HG03139 (cell line): ENCODE data around the gene ZNF605.
"Not testable (repeated sequence)": the region's sequence is repeated elsewhere in the genome, so short reads cannot be mapped to it uniquely, and the experiment has no call there.

Source experiments
- ATAC-seq: cut with Tn5 transposase; IDR thresholded peaks from one replicate; pipeline ENCODE4 v1.9.1; 2021; ENCODE audit not compliant: unreplicated experiment

ZNF605 gene

DNA sequence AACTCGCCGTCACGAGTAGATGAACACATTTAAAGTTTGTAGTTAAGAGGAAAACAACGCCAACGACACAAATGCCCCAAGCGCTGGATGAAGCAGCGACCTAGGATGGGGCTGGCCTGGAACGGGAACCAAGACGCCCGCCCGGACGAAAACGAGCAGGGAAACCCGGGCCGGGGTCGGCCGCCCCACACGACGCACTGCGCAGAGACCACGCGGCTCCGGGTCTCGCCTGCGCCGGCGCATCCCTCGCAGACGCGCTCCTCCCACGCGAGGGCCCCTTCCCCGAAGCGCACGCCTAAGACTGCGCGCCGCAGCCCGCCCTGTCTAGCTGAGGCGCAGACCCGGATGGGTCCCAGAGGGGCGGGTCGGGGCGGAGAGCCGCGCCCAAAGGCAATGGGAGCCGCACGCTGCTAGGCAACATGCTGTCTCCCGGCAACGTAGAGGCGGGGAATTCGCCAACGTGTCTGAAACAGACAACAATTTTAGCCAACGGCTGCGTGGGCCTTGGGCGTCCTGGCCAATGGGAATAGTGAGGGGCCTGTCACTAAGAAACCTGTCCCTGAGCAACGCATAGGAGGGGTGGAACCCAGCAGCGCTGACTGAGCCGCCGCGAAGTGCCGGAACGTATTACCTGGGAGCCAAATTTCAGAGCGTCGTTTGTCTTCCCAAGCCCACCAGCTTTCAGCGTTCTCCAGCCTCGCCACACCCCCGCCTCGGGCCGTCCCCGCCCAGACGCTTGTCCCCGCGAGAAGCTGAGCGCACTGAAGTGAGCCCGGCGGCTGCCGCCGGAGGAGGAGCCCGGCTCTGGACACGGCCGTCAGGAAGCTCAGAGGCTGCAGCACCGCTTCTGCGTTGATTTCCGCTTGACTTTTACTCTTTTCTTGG is 47.7 kb downstream of the ZNF605 start:
- peak; percentile 87 for ATAC-seq

DNA sequence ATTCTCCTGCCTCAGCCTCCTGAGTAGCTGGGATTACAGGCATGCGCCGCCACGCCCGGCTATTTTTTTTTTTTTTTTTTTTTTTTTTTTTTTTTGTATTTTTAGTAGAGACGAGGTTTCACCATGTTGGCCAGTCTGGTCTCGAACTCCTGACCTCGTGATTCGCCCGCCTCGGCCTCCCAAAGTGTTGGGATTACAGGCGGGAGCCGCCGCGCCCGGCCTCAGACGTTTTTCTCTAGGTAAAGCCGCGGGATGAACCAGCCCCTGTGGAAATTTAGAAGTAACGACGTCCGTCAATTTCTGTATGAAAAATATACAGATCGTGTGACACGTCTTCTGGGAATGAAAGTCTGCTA is 48.3 kb downstream of the ZNF605 start:
- not testable (repeated sequence) for ATAC-seq

DNA sequence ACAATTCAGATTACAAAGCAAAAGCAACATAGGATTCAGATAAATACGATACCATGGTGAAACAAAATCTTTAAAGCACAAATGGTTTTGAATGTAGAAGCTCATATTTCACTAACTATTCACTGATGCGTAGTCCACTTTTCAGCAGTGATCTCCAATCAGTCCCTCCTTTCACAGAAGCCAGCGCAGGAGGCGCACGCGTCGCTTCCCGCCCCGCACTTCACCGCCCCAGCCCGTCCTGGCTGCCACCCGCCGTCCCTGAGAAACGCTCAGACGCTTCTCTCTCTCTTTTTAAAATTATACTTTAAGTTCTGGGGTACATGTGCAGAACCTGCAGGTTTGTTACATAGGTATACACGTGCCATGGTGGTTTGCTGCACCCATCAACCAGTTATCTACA is 48.9 kb downstream of the ZNF605 start:
- ATAC-seq, result no peak

DNA sequence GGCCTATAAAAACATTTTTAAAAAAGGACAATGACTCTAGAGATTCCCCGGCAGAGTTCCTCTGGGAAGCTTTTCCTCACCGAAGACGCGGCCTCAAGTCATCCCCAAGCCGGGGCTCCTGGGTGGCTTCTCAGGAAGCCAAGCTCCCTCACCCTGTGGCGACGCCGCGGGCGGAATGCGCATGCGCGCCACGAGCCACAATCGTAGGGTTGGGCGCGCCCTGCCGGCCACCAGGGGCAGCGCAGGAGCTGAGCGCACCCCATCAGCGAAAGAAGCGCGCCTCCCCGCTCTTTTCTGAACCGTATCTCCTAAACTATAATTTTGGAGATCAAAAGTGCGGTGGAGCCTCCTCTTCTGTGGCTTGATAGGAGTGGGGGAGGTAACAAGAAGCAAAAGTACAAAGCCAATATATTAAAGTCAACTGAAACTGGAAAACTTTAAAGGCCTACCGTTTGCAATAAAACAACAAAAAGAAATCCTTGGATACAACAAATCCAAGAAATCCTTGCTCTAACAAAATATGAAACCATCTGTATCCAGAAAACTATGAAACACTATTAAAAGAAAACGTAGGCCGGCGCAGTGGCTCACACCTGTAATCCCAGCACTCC is 51.3 kb downstream of the ZNF605 start:
- no peak for ATAC-seq

DNA sequence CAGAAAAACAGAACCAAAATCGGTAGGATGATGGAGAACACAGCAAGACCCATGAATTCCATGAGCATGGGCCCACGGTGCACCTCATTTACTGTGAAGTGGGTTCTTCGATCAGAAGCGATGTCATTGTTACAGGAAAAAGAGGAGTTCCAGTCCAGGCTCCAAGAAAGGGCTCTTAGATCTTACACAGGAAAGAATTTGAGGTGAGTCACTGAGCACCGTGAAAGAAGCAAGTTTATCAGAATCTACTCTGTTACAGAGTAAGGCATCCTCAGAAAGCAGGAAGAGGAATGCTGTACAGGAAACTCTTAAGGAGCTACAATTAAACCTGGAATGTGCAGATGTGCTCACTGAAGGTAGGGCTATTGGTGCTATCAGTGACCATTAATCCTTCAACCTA is 57.1 kb downstream of the ZNF605 start:
- ATAC-seq, result no peak

DNA sequence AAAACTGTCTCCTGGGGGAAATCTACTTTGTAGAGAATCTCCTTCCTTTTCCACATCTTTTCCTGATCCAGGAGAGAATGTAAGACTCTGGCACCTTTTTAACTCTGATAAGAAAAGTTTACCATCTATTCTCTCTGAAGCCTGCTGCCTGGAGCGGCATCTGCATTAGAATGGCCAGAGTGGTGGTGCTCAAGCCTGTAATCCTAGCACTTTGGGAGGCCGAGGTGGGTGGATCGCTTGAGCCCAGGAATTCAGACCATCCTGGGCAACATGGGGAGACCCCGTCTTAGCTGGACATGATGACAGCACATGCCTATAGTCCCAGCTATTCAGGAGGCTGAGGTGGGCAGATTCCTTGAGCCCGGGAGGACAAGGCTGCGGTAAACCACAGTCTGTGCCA is 67.3 kb downstream of the ZNF605 start:
- no peak for ATAC-seq

DNA sequence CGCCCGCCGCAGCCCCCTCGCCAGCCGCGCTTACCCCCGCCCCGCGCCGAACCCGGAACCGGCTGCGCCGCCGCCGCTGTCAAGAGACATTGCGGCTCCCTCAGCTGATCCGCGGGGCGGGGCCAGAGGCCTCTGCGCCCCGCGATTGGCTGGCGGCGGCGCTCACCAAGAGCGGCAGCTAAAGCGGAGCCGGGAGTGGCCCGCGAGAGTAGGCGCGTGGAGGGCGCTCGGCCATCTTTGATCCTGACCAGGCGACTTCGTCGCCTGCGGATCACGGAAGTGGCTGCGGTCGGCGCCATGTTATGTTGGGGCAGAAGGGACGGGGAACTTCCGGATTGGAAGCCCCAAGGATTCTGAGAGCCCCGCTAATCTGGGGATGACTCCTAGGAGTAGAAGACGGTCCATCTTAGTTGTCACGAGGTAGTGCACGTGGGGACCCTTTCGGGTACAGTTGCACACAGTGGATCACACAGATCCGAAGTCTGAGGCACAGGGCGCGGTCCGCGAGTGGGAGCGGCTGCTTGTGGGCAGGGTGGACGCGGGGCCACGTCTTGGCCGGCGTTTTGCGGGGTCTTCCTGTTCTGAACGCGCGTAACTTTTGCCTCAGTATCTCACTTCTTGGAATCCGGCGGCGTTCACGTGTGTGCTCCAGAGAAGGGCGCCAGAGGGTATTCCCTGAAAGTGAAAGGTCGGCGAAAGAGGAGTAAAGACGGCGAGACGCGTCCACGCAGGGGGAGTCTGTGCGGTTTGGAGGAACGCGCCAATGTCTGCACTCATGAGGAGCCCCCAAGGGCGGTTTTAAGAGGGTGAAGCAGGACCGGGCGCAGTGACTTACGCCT is 68.4 kb downstream of the ZNF605 start, which contains the start of gene CHFR:
Gene CHFR (minus strand): TSS at position 93 of the 839 bp plus-strand sequence. CDS start 277 bp downstream, outside the sequence.
- ATAC-seq, result peak; percentile 97

DNA sequence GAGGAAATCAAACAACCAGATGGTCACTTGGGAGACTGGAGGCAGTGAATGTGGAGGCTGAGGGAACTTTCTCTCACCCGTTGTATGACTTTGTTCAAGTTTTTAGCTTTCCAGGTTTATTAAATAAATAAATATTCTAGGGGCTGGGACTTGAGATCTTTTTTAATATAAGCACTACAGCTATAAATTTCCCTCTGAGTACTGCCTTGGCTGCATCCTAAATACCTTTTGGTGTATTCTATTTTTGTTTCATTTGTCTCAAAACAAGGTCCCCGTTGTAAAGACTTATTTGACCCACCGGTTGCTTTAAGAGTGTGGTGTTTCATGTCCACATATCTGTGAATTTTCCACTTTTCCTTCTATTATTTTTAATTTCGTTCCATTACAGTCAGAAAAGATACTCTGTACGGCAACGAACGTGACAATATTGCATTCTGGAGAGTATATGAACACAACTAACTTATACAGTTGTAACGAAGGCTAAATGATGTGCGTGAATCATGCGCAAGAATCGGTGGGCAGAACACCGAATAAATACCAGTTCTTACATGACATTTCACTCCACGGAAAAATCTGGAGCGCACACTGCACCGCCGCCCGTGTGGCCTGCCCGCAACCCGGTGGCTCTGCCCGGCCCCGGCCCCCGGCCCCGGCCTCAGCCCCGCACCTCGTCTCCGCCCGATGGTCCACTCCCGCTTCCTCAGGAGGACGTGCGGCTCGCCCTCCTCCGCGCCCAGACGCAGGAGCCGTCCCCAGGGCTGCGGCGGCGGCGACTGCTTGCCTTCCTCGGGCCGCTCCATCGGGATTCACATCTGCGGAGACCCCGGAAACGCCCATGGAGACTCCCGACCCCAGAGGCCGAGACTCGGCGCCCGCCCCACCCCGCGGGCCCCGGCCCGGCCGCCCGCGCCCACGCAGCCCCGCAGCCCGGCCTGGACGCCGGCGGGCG is 69.3 kb downstream of the ZNF605 start:
- ATAC-seq, result peak; percentile 17

DNA sequence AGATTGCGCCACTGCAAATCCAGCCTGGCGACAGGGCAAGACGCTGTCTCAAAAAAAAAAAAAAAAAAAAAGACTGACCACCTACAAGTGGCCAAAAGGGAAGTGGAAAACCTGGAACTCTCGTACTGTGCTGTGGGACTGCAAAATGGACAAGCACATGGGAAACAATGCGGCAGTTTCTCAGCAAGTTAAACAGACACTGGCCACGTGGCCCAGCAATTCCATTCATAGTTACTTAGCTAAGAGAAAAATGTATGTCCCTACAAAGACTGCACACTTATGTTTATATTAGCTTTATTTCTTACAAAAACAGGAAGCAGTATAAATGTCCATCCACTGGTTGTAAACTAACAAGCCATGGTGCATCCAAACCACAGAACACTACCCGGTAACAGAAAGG is 74.3 kb downstream of the ZNF605 start:
- no peak for ATAC-seq

DNA sequence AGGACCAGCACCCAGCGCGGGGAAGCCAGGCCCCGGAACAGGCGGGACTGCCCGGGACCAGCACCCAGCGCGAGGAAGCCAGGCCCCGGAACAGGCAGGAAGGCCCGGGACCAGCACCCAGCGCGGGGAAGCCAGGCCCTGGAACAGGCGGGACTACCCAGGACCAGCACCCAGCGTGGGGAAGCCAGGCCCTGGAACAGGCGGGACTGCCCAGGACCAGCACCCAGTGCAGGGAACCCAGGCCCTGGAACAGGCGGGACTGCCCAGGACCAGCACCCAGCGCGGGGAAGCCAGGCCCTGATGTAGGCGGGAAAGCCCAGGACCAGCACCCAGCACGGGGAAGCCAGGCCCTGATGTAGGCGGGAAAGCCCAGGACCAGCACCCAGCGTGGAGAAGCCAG is 81.5 kb downstream of the ZNF605 start:
- not testable (repeated sequence) for ATAC-seq

DNA sequence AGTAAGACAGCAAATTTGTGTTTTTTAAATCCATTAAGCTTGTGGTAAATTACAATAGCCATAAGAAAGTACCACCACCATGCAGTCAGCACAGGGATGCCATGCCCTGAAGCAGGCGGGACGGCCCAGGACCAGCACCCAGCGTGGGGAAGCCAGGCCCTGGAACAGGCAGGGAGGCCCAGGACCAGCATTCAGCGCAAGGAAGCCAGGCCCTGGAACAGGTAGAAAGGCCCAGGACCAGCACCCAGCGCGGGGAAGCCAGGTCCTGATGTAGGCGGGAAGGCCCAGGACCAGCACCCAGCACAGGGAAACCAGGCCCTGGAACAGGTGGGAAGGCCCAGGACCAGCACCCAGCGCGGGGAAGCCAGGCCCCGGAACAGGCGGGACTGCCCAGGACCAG is 81.9 kb downstream of the ZNF605 start:
- no peak for ATAC-seq

DNA sequence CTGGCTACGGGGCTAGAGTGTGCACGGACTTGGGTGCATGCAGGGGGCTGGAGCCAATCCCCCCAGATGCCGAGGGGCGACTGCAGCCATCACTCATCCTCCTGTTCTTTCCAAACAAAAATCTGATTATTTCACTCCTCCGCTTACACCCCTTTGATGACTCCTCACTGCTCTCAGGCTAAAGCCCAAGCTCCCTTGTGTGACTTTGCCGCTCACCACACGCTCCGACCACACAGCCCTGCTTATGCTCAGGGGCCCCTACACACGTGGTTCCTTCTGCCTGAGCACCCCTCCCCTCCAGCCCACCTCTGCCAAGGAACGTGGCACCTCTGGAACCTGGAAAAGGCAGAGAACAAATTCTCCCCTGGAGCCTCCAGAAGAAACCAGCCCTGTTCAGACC is 82.4 kb downstream of the ZNF605 start:
- no peak for ATAC-seq

DNA sequence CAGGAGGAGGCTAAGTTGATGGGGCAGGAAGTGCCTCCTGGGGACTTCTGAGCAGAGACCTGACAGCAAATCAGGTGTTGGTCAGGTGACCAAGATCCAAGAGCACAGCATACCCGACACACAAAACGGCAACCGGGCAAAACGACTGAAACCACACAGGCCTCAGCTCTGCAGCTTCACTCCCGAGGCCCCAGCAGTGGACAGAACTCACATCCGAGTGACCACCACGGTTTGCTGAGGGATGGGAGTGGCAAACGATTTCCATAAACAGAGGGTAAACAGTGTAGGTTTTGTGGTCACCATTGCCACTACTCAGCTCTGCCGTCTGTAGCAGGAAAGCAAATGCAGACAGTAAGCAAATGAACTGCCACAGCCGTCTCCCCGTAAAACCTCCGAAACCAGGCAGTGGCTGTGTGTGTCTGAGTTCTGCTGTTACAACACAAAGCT is 83.1 kb downstream of the ZNF605 start:
- ATAC-seq, result no peak

DNA sequence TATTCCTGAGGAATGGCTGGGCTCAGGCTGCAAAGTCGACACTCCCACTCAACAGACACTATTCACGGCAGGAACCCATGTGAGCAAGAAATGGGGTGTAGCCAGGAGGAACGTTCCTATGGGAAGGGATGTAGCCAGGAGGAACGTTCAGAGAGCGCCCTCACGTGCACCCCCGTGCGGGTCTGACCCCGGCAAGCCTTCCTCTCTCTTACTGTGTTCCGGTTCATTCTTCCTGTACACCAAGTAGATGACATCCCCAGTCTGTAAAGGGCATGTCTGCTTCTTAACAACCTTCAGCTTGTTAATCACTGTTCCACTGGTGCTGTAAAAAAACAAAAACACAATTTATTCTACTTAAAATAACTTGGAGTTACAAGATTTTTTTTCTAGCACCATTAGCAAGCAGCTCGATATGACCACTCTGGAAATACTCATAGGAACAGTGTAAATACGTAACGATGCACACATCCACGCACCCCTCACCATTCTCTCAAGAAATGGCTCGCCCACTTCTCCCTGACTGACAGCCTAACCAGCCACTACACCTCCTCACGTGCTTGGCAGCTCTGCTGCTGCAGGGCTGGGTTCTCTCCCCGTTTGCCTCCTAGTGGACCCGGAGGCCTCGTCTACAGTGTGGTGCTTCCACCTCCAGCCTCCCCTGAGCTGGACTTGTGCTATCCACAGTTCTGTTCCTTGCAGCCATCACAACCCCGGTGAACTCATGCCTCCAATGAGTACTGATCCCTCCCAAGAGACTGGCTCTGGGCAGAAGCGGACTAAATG is 83.8 kb downstream of the ZNF605 start:
- no peak for ATAC-seq

DNA sequence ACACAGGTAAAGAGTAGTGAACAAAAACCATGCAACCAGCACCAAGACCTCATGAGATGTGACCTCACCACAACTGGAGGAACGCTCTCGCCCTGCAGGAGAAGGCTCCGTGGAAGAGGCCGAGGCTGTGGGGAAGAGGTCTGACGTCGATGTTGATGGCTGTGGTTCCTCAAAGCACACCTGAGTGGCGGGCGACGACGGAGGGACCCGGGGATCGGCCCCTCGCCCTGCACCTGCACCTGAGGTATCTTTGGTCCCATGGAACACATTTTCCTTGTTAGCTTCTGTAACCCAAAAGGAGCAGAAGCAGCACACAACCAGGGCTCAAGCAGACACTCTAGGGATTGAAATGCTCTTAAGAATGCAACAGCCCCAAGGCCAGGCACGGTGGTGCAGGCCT is 86.6 kb downstream of the ZNF605 start:
- ATAC-seq, result no peak
